ENCODE measurements around the gene ANG. TPM values are rescaled to one million over a fixed set of nuclear protein-coding genes. Genes with fewer than 3 reads are reported as not detected.

ANG gene
- total and polyA plus RNA-seq, 2 of the 8 experiments (the other 6 are each of a cell fraction or from before 2014, with no cell fraction given): 2.2 to 4.6 TPM

DNA sequence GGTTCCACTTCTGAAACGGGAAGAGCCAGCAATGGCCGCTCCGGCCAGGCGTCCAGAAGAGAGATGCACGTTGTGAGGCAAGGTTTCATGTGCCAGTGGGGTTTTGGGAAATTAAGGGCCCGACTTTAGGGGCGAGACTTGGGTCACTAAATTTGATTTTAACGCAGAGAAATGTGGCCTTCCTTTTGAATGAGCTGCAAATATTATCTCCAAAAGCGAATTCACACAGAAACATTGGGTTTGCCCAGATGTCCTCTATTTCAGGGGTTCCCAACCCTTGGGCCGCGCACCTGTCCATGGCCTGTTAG is 6.5 kb upstream of the ANG start:
- POLR2A ChIA-PET (ENCODE audit: partially characterized antibody): interaction anchor here (1.2 to 3.2 kb wide), 7 partner anchors 14 to 209 kb away, joined by 4 to 17 read pairs (median 6); no protein-coding TSS in a partner anchor
- H2BK120ac ChIP-seq (replicated peaks; ENCODE audit: low read depth, low read length): no peak overlapping the region
- H3K36me3 ChIP-seq (ENCODE audit: control insufficient read depth in 2 of 4, insufficient read depth in 4 of 4, low read length in 3 of 4): no peaks in the 10 kb centered on the region
- 0 out of 2 replicates have a peak, but pooled peaks have one; percentile 4 for TF ChIP-seq TAF1 (IDR thresholded peaks at IDR 0.05; ENCODE audit: low read depth, low read length)
- TF ChIP-seq YY1 (IDR thresholded peaks at IDR 0.05; ENCODE audit: low read depth, low read length): peak; percentile 89; the same call in 1 of the 2 replicates
- no peak; the same call in 1 of the 2 replicates for TF ChIP-seq CHD1 (IDR thresholded peaks at IDR 0.05; ENCODE audit: low read depth, low read length)
- TF ChIP-seq POLR2A (IDR thresholded peaks at IDR 0.05; ENCODE audit: control extremely low read depth in 1 of 2, low read depth in 2 of 2, low read length in 2 of 2): peak in 1 of 2 experiments; percentile 54; a peak in 1 of 3 replicates
- TF ChIP-seq TEAD4 (IDR thresholded peaks at IDR 0.05; ENCODE audit: low read depth, low read length): no peak
- DNase-seq (ENCODE audit: low read depth in 1 of 2, low spot score in 2 of 2) (no peak), FAIRE-seq (no peak)
- 0 out of 2 replicates have a peak overlapping the region, but pooled peaks have one; percentile 38 for H2AFZ ChIP-seq (ENCODE audit: low read length)
- H3K23ac ChIP-seq (ENCODE audit: insufficient read length): no peak overlapping the region
- CTCF ChIA-PET (ENCODE audit: partially characterized antibody): interaction anchor here (0.8 to 16.7 kb wide), 9 partner anchors 9 to 410 kb away, joined by 3 to 282 read pairs (median 9); partner anchors contain the start of gene PARP2
- no peak overlapping the region for H2AK5ac ChIP-seq (ENCODE audit: low read depth, low read length)
- peaks cover 27% of the 10 kb centered on the region for H3K23me2 ChIP-seq (ENCODE audit: low read depth, low read length)
- WGBS, 2 experiments (ENCODE audit: extremely low coverage in 1 of 2, insufficient coverage in 1 of 2, insufficient read length in 1 of 2, insufficient replicate concordance in 2 of 2, low coverage in 1 of 2, low lambda C conversion rate in 2 of 2, missing lambda C conversion rate in 1 of 2): 3% methylated on average over 11 of the region's 11 CpGs; no CpG with 5 or more reads in 1 of the 2 experiments
- no peak overlapping the region for H2BK15ac ChIP-seq (ENCODE audit: low read length)
- no peaks in the 10 kb centered on the region for H4K20me1 ChIP-seq (replicated peaks in 1 of 2; ENCODE audit: control insufficient read depth in 1 of 2, insufficient read depth in 2 of 2, low read length in 2 of 2)
- H2BK5ac ChIP-seq (ENCODE audit: low read depth, low read length): no peak overlapping the region; the same call in 1 of the 2 replicates
- peaks cover 0 to 6% (median 4%) of the 10 kb centered on the region in 4 experiments; a peak in 5 of 7 replicates for H3K4me1 ChIP-seq (replicated peaks in 1 of 4; ENCODE audit: control insufficient read depth in 3 of 4, insufficient read depth in 4 of 4, low read length in 3 of 4)
- H2BK12ac ChIP-seq (ENCODE audit: low read depth, low read length): no peak overlapping the region
- peak overlapping the region; percentile 5 for H3K56ac ChIP-seq (replicated peaks; ENCODE audit: insufficient read length, low read depth, low read length)
- H4K91ac ChIP-seq (replicated peaks; ENCODE audit: insufficient read length, low read length): peak overlapping the region; percentile 14
- H3K9ac ChIP-seq (replicated peaks in 1 of 4; ENCODE audit: extremely low read depth in 1 of 4, low read depth in 3 of 4, low read length in 3 of 4): peak overlapping the region; percentile 8 to 83 (median 74); a peak in 6 of 7 replicates
- H3K27ac ChIP-seq (ENCODE audit: low read depth, low read length): peak overlapping the region; percentile 62; the same call in 1 of the 2 replicates
- H2BK20ac ChIP-seq (ENCODE audit: low read length): no peak overlapping the region
- H3K4me2 ChIP-seq (ENCODE audit: insufficient read depth in 1 of 2, low read depth in 2 of 2, low read length in 2 of 2): peak overlapping the region; percentile 60 to 79
- no peaks in the 10 kb centered on the region for H3K27me3 ChIP-seq (replicated peaks in 1 of 4; ENCODE audit: control insufficient read depth in 3 of 4, extremely low read depth in 1 of 4, insufficient read depth in 3 of 4, low read length in 3 of 4)
- H4K5ac ChIP-seq (ENCODE audit: insufficient read length, low read depth, low read length): peak overlapping the region; percentile 31
- peak overlapping the region; percentile 67 to 99 (median 98) for H3K4me3 ChIP-seq (ENCODE audit: extremely low read depth in 1 of 4, insufficient read depth in 2 of 4, low read depth in 3 of 4, low read length in 4 of 4)
- no peak overlapping the region for H4K8ac ChIP-seq (ENCODE audit: extremely low read depth, insufficient read depth, low read length)
- H3K79me1 ChIP-seq (ENCODE audit: low read depth, low read length): no peaks in the 10 kb centered on the region
- H3K14ac ChIP-seq (ENCODE audit: insufficient read length): no peak overlapping the region
- H3K79me2 ChIP-seq (ENCODE audit: control insufficient read depth in 1 of 2, insufficient read depth in 2 of 2, low read length in 2 of 2): no peaks in the 10 kb centered on the region
- H3K18ac ChIP-seq (ENCODE audit: extremely low read depth, low read length): no peak overlapping the region
- H3K9me3 ChIP-seq (ENCODE audit: insufficient read depth in 2 of 2, low read depth in 1 of 2, low read length in 1 of 2): no peaks in the 10 kb centered on the region
- no peak overlapping the region for H3K4ac ChIP-seq (replicated peaks; ENCODE audit: insufficient read length, low read depth, low read length)
